Stimulated activated CD8-positive, alpha-beta memory T cell treated with anti-CD3 and anti-CD28 coated beads, Interleukin-12 subunit alpha, Interleukin-12 subunit beta, amount 100 ng/mL, for 24 hours (primary cell): ENCODE measurements around the gene MIEF2.

Experiments
- DNase-seq: peaks from one replicate; pipeline ENCODE4 v3.0.0-alpha.2; 2020; ENCODE audit errors: extremely low read depth

MIEF2 gene

GRCh38 chr17:18256351-18256750 is 4.1 kb upstream of the MIEF2 start:
- DNase-seq = no peak

GRCh38 chr17:18256776-18257175 is 3.7 kb upstream of the MIEF2 start:
- DNase-seq = no peak

- no peak for DNase-seq
Measured at GRCh38 chr17:18257268-18257981, 3.0 kb upstream of the MIEF2 start.

- no peak for DNase-seq
Measured at GRCh38 chr17:18257982-18258355, 2.5 kb upstream of the MIEF2 start.

- DNase-seq = no peak
Measured at GRCh38 chr17:18258356-18259038, 2.0 kb upstream of the MIEF2 start, which contains the start of gene FLII. TSS of gene FLII (minus strand) at chr17:18258738. CDS start at chr17:18258690, 48 bp downstream.

GRCh38 chr17:18259621-18260331 is 686 bp upstream of the MIEF2 start:
- no peak for DNase-seq

DNA sequence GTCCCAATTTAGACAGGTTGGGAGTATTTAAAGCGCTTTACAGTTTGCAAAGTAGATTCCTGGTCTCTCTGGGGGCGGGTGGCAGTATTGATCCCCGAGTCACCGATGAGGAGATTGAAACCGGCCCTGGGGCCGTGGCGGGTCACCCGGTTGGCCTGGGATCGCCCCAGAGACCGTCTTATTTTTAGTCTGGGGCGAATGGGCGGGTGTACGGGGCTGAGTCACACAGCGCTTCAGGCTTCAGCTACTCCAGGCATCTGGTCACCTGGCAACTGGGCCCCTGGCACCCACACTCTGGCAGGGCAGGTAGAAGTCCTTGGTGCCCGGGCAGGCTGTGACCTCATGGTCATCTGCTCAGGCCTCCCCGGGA is 669 bp downstream of the MIEF2 start:
- no peak for DNase-seq

- no peak for DNase-seq
Measured at GRCh38 chr17:18261659-18262058, 1.2 kb downstream of the MIEF2 start.

GRCh38 chr17:18262111-18262510 is 1.6 kb downstream of the MIEF2 start:
- no peak for DNase-seq

- DNase-seq = no peak
Measured at GRCh38 chr17:18262641-18263040, 2.2 kb downstream of the MIEF2 start.

DNA sequence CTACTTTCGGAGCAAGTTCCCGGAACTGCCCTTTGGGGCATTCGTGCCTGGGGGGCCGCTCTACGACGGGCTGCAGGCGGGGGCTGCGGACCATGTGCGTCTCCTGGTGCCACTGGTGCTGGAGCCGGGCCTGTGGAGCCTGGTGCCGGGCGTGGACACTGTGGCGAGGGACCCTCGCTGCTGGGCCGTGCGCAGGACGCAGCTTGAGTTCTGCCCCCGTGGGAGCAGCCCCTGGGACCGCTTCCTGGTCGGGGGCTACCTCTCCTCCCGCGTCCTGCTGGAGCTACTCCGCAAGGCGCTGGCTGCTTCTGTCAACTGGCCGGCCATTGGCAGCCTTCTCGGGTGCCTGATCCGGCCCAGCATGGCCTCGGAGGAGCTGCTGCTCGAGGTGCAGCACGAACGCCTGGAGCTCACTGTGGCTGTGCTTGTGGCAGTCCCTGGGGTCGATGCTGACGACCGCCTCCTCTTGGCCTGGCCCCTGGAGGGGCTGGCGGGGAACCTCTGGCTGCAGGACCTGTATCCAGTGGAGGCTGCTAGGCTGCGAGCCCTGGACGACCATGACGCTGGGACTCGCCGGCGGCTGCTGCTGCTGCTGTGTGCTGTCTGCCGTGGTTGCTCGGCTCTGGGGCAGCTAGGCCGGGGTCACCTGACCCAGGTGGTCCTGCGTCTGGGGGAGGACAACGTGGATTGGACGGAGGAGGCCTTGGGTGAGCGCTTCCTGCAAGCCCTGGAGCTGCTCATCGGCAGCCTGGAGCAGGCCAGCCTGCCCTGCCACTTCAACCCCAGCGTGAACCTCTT is 3.6 kb downstream of the MIEF2 start:
- no peak for DNase-seq

- DNase-seq = no peak
Measured at GRCh38 chr17:18267366-18267765, 6.9 kb downstream of the MIEF2 start.

GRCh38 chr17:18267927-18268711 is 7.7 kb downstream of the MIEF2 start:
- no peak for DNase-seq

DNA sequence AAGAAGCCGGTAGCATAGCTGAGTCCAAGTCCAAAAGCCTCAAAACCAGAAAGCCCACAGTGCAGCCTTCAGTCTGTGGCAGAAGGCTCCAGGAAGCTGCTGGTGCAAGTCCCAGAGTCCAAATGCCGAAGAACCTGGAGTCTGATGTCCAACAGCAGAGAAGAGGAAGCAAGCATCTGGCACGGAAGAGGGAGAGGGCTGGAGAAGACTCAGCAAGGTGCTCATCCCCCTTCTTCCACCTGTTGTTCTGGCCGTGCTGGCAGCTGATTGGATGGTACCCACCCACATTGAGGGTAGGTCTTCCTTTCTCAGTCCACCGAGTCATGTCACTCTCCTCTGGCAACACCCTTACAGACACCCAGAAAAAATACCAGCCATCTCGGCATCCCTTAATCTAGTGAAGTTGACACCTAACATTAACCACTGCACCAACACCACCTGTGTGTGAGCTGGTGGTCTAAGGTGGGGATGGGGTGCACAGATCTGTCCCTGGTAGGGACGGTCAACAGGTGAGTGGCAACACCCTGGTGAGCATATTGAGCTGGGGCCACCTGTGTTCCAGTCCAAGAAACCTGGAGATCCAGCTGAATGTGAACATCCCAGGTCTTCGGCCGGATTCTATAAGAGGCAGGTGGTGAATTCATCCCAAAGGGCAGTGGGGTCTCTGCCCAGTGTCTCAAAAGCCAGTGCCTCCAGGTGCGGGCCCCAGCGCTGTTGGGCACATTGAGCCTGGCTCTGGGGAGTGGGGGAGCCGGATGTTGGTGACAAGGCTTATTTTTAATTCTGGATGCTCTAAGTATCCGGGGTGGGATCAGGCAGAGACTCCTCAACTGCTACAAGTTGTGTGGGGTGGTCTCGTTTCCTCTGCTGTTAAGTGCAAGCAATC is 9.8 kb downstream of the MIEF2 start:
- DNase-seq = no peak

GRCh38 chr17:18277076-18277475 is 16.6 kb downstream of the MIEF2 start:
- DNase-seq = no peak

- DNase-seq = no peak
Measured at GRCh38 chr17:18278867-18279266, 18.4 kb downstream of the MIEF2 start.

GRCh38 chr17:18280249-18280648 is 19.8 kb downstream of the MIEF2 start:
- no peak for DNase-seq

DNA sequence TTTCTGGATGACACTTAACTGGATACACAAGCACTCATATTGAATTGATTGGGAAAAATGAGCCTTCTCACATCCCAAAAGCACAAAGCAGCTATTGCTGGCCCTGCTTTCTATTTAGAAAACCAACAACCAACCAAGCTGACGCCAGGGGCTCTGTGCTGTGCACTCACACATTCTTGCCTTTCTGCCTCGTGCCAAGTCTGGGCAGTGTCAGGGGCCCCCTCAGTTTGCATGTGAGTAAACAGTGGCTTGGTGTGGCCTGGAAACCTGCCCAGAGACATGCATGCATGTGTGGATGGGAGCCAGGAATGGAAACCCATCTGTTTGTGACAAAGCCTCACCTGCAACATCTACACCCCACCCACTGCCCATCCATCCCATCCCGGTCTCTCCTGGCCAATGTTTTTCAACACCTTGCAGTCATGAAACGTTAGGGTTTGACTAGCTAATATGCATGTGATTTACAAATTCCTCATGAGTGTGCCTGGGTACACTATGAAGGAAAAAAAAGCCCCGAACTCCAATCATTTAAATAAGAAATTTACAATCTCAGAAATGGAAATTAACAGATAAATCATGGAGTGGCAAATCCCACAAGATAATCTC is 20.4 kb downstream of the MIEF2 start:
- no peak for DNase-seq

DNA sequence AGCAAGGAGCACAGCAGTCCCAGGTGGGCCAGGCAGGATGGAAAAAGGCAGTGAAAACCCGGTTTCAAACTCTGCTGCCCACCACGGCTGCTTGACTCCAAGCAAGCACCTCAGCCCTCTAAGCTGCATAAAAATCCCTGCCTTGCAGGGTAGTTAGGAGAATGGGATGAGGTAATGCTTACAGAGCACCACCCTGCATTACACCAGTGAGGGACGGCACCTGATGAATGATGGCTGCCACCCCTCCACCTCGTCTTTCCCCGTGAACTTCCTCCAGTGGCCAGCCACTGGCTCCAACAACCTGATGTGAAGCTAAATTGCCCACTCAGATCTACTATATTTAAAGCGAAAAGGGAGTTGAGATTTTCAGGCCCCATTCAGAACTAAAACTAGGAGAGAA is 21.3 kb downstream of the MIEF2 start:
- DNase-seq = no peak

- no peak for DNase-seq
Measured at GRCh38 chr17:18285296-18285695, 24.8 kb downstream of the MIEF2 start.
